Measurements from ENCODE around the gene PHF13. TPM values are rescaled to one million over a fixed set of nuclear protein-coding genes. Genes with fewer than 3 reads are reported as not detected.
"Not testable (repeated sequence)": the region's sequence is repeated elsewhere in the genome, so short reads cannot be mapped to it uniquely, and the experiment has no call there.

The PHF13 gene
- total and polyA plus RNA-seq, 7 experiments from 2014 or later = 4.4 to 14.3 (median 8.0) TPM

DNA sequence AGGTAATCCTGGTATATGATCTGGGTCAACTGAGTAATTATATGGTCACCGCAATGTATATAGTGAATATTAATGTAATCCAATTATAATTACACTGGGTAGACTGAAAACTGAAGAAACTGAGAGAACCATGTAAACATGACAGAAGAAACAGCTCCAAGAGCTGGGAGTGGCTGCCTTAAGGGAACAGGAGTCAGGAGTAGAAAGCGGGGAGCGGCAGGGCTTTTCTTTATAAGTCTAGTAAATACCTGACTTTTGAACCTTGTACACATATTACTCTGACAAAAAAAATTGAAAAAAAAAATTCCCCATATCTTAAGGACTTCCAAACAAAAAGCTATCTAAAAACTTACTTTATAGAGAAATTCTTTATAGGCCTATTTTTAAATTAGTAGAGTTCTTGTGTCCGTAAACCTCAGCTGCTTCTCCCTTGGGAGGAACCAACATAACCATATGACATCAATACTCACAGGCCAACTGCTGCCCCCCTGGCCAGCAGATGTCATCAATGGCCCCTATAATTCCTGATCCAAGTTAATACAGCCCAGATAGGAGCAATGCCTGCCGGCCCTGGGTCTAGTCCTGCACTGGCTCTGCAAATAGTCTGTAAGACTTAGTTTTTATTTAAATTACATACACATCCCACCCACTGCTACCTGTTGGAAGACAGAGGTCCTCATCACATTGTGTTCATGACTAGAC lies 45.0 kb downstream of the PHF13 start:
- H3K4me3 ChIP-seq (ENCODE audit: low read length) = no peak overlapping the region
- no peak overlapping the region for H3K27ac ChIP-seq (ENCODE audit: low read depth, low read length)
- no peak overlapping the region for H3K4me3 Mint-ChIP-seq
- intact Hi-C loops (cut with micrococcal nuclease) = no loop called here
- no peaks in the 10 kb centered on the region for H3K4me1 ChIP-seq (ENCODE audit: control insufficient read depth in 2 of 2, insufficient read depth in 2 of 2, low read length in 2 of 2)
- CTCF ChIA-PET = no interaction called here
- H3K27ac Mint-ChIP-seq = peak overlapping the region in 1 of 9 donors; percentile 21
- DNase-seq = no peak
- POLR2A ChIA-PET = no interaction called here
- H3K9me3 Mint-ChIP-seq = no peaks in the 10 kb centered on the region
- peaks cover 0 to 17% (median 6%) of the 10 kb centered on the region in 5 donors for H3K36me3 Mint-ChIP-seq
- H3K36me3 ChIP-seq (ENCODE audit: control insufficient read depth in 2 of 3, insufficient read depth in 3 of 3, low read length in 3 of 3) = peaks cover 0 to 28% (median 7%) of the 10 kb centered on the region in 3 experiments
- no peak for ATAC-seq
- H3K4me1 Mint-ChIP-seq = peaks cover 5 to 31% (median 13%) of the 10 kb centered on the region in 7 donors
- H3K27me3 Mint-ChIP-seq = no peaks in the 10 kb centered on the region
- no peaks in the 10 kb centered on the region for H3K9me3 ChIP-seq (ENCODE audit: control insufficient read depth in 2 of 3, low read length in 3 of 3)
- H3K27me3 ChIP-seq (ENCODE audit: control insufficient read depth in 2 of 2, insufficient read depth in 2 of 2, low read length in 2 of 2) = no peaks in the 10 kb centered on the region

DNA sequence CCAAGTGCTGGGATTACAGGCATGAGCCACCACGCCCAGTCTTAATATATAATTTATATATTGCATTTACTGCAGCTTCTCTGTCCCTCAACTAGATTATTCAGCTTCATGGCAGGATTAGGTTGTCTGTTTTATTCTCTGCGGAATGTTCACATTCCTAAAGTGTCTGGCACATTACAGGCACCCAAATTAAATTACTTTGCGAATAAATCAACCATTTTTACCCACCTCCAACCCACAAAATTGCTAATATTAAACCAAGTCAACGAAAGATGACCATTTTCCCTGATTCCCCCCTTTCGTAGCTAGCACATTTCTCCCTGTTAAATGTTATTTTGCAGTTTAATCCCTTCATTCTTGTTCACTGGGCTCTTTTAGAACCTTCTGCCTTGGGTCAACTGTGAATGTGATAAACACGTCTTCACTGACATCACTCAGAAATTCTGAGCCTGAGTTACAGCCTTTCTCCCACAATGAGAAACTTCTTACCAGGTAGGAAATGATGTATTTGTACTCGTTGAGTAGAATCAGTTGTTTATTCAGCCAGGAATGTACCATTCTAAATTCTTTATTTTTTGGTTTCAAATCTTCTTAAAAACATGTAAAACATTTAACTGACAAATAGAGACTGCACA lies 47.0 kb downstream of the PHF13 start:
- no peaks in the 10 kb centered on the region for H3K27me3 ChIP-seq (ENCODE audit: control insufficient read depth in 2 of 2, insufficient read depth in 2 of 2, low read length in 2 of 2)
- Mint-ChIP-seq H3K4me3 (no peak overlapping the region), H3K27ac (no peak overlapping the region), H3K9me3 (no peaks in the 10 kb centered on the region), H3K4me1 (peaks cover 5 to 31% (median 13%) of the 10 kb centered on the region in 7 donors), H3K27me3 (no peaks in the 10 kb centered on the region), H3K36me3 (peaks cover 0 to 22% (median 6%) of the 10 kb centered on the region in 5 donors)
- DNase-seq (no peak), ATAC-seq (no peak)
- H3K4me1 ChIP-seq (ENCODE audit: control insufficient read depth in 2 of 2, insufficient read depth in 2 of 2, low read length in 2 of 2) = no peaks in the 10 kb centered on the region
- CTCF ChIA-PET = no interaction called here
- POLR2A ChIA-PET = interaction anchor here (0.6 kb wide), 1 partner anchor 84 kb away, joined by 4 read pairs; no protein-coding TSS in a partner anchor
- H3K9me3 ChIP-seq (ENCODE audit: control insufficient read depth in 2 of 3, low read length in 3 of 3) = no peaks in the 10 kb centered on the region
- H3K36me3 ChIP-seq (ENCODE audit: control insufficient read depth in 2 of 3, insufficient read depth in 3 of 3, low read length in 3 of 3) = peaks cover 0 to 20% (median 10%) of the 10 kb centered on the region in 3 experiments
- H3K4me3 ChIP-seq (ENCODE audit: low read length) = no peak overlapping the region
- no peak overlapping the region for H3K27ac ChIP-seq (ENCODE audit: low read depth, low read length)
- intact Hi-C loops (cut with micrococcal nuclease) = no loop called here

DNA sequence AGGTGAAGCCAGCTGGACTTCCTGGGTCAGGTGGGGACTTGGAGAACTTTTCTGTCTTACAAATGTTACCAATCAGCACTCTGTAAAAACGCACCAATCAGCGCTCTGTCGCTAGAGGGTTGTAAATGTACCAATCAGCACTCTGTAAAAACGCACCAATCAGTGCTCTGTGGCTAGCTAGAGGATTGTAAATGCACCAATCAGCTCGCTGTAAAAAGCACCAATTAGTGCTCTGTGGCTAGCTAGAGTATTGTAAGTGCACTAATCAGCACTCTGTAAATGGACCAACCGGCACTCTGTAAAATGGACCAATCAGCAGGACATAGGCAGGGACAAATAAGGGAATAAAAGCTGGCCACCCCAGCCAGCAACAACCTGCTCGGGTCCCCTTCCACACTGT lies 48.9 kb downstream of the PHF13 start:
- H3K4me1 Mint-ChIP-seq = peaks cover 0 to 23% (median 13%) of the 10 kb centered on the region in 7 donors
- CTCF ChIA-PET; H3K27me3 ChIP-seq (ENCODE audit: control insufficient read depth in 2 of 2, insufficient read depth in 2 of 2, low read length in 2 of 2); H3K4me3 ChIP-seq (ENCODE audit: low read length); H3K27ac Mint-ChIP-seq; H3K27me3 Mint-ChIP-seq; H3K9me3 ChIP-seq (ENCODE audit: control insufficient read depth in 2 of 3, low read length in 3 of 3); H3K4me1 ChIP-seq (ENCODE audit: control insufficient read depth in 2 of 2, insufficient read depth in 2 of 2, low read length in 2 of 2); DNase-seq; H3K9me3 Mint-ChIP-seq; intact Hi-C loops (cut with micrococcal nuclease); H3K27ac ChIP-seq (ENCODE audit: low read depth, low read length); H3K4me3 Mint-ChIP-seq; ATAC-seq; POLR2A ChIA-PET: not testable (repeated sequence)
- H3K36me3 ChIP-seq (ENCODE audit: control insufficient read depth in 2 of 3, insufficient read depth in 3 of 3, low read length in 3 of 3) = peaks cover 0 to 34% (median 12%) of the 10 kb centered on the region in 3 experiments
- peaks cover 0 to 36% (median 6%) of the 10 kb centered on the region in 5 donors for H3K36me3 Mint-ChIP-seq

DNA sequence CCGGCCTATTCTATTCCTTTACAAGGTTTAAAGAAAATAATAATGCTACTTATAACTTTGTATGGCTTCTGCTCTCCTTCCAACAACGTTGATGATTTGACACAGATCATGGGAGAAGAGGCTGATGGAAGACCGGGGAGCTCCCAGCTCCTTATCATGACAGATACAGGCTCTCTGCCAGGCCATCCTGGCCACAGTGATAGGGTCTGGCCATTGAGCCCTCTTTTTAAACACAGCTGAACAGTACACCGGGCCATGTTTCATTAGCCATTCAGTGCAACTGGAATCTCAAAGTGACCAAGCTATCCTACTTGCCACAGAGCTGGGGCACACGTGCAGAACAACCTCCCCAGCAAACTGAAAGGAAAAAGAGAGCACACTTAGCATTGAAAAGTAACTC lies 53.2 kb downstream of the PHF13 start:
- H3K9me3 ChIP-seq (ENCODE audit: control insufficient read depth in 2 of 3, low read length in 3 of 3) = no peaks in the 10 kb centered on the region
- no peaks in the 10 kb centered on the region for H3K27me3 ChIP-seq (ENCODE audit: control insufficient read depth in 2 of 2, insufficient read depth in 2 of 2, low read length in 2 of 2)
- Mint-ChIP-seq H3K27me3 (no peaks in the 10 kb centered on the region), H3K4me1 (peaks cover 0 to 4% (median 0%) of the 10 kb centered on the region in 7 donors), H3K27ac (no peak overlapping the region), H3K4me3 (peak overlapping the region in 1 of 10 donors; percentile 39), H3K9me3 (no peaks in the 10 kb centered on the region), H3K36me3 (peaks cover 0 to 43% (median 6%) of the 10 kb centered on the region in 5 donors)
- no peak for ATAC-seq
- no peak for DNase-seq
- H3K36me3 ChIP-seq (ENCODE audit: control insufficient read depth in 2 of 3, insufficient read depth in 3 of 3, low read length in 3 of 3) = peaks cover 0 to 34% (median 8%) of the 10 kb centered on the region in 3 experiments
- no peaks in the 10 kb centered on the region for H3K4me1 ChIP-seq (ENCODE audit: control insufficient read depth in 2 of 2, insufficient read depth in 2 of 2, low read length in 2 of 2)
- no peak overlapping the region for H3K27ac ChIP-seq (ENCODE audit: low read depth, low read length)
- H3K4me3 ChIP-seq (ENCODE audit: low read length) = no peak overlapping the region
- intact Hi-C loops (cut with micrococcal nuclease) = no loop called here
- CTCF ChIA-PET = no interaction called here
- POLR2A ChIA-PET = no interaction called here

DNA sequence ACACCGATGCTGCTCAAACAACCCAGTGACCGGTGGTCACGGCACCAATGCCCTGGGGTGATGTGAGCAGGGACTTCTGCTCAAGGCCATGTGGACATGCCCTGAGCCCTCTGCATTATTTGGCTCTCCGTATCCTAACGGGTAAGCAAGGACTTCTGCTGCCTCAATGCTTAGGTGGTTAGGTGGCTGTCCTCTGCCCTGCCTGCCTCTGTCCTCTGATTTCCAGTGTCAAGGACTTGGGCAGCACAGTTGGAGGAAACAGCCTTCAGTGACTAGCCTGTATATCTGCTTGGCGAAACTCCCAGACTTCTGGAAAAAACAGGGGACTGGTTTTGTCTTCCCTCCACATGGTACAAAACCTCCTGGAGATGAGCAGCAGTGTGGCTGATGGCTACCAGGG lies 53.6 kb downstream of the PHF13 start:
- H3K4me1 Mint-ChIP-seq = peaks cover 0 to 4% (median 0%) of the 10 kb centered on the region in 7 donors

DNA sequence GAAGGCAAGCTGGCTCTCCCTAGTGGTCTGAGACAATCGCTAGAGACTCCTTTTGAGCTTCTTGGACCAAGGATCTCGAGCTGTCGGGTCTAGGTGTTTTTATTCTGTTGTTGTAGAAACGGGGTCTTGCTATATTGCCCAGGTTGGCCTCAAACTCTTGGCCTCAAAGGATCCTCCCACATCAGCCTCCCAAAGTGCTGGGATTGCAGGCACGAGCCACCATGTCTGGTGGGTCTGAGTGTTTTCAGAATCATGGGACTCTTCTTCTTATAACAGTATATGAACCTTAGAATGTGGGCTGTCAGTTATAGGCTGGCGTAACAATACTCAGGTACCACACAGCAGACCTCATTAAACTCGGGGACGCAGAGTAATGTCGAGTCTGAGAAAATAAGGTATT lies 55.0 kb downstream of the PHF13 start:
- Histone ChIP-seq H3K36me3 (ENCODE audit: control insufficient read depth in 2 of 3, insufficient read depth in 3 of 3, low read length in 3 of 3) (peaks cover 0 to 26% (median 8%) of the 10 kb centered on the region in 3 experiments), H3K9me3 (ENCODE audit: control insufficient read depth in 2 of 3, low read length in 3 of 3) (no peaks in the 10 kb centered on the region), H3K27me3 (ENCODE audit: control insufficient read depth in 2 of 2, insufficient read depth in 2 of 2, low read length in 2 of 2) (no peaks in the 10 kb centered on the region), H3K27ac (ENCODE audit: low read depth, low read length) (no peak overlapping the region), H3K4me1 (ENCODE audit: control insufficient read depth in 2 of 2, insufficient read depth in 2 of 2, low read length in 2 of 2) (no peaks in the 10 kb centered on the region), H3K4me3 (ENCODE audit: low read length) (no peak overlapping the region)
- Mint-ChIP-seq H3K27ac (peak overlapping the region in 1 of 9 donors; percentile 25), H3K4me3 (no peak overlapping the region), H3K9me3 (no peaks in the 10 kb centered on the region), H3K4me1 (no peaks in the 10 kb centered on the region), H3K36me3 (peaks cover 0 to 35% (median 0%) of the 10 kb centered on the region in 5 donors), H3K27me3 (no peaks in the 10 kb centered on the region)
- CTCF ChIA-PET = no interaction called here
- intact Hi-C loops (cut with micrococcal nuclease) = no loop called here
- POLR2A ChIA-PET = no interaction called here
- DNase-seq (no peak), ATAC-seq (no peak)

More for the DNA sequence above, 53.6 kb downstream of the PHF13 start:
- Histone ChIP-seq H3K4me3 (ENCODE audit: low read length) (no peak overlapping the region), H3K36me3 (ENCODE audit: control insufficient read depth in 2 of 3, insufficient read depth in 3 of 3, low read length in 3 of 3) (peaks cover 0 to 34% (median 8%) of the 10 kb centered on the region in 3 experiments), H3K9me3 (ENCODE audit: control insufficient read depth in 2 of 3, low read length in 3 of 3) (no peaks in the 10 kb centered on the region), H3K27ac (ENCODE audit: low read depth, low read length) (no peak overlapping the region), H3K4me1 (ENCODE audit: control insufficient read depth in 2 of 2, insufficient read depth in 2 of 2, low read length in 2 of 2) (no peaks in the 10 kb centered on the region), H3K27me3 (ENCODE audit: control insufficient read depth in 2 of 2, insufficient read depth in 2 of 2, low read length in 2 of 2) (no peaks in the 10 kb centered on the region)
- no peak for DNase-seq
- intact Hi-C loops (cut with micrococcal nuclease) = no loop called here
- H3K27me3 Mint-ChIP-seq = no peaks in the 10 kb centered on the region
- ChIA-PET POLR2A (no interaction called here), CTCF (no interaction called here)
- ATAC-seq = no peak
- peak overlapping the region in 1 of 9 donors; percentile 22 for H3K27ac Mint-ChIP-seq
- H3K9me3 Mint-ChIP-seq = no peaks in the 10 kb centered on the region
- peak overlapping the region in 1 of 10 donors; percentile 39 for H3K4me3 Mint-ChIP-seq
- H3K36me3 Mint-ChIP-seq = peaks cover 0 to 43% (median 6%) of the 10 kb centered on the region in 5 donors
